HepG2 (cell line): ENCODE measurements around the gene USP20.

Source experiments
- ESRRA ChIP-seq: sonication (generic); formaldehyde crosslinking; IDR thresholded peaks from 2 replicates; pipeline ENCODE4 v1.5.1; 2020; ENCODE audit warnings: mild to moderate bottlenecking, low read depth, missing genetic modification reagents
- GLI4 ChIP-seq: sonication (generic); formaldehyde crosslinking; IDR thresholded peaks from 2 replicates; pipeline ENCODE4 v1.5.1; 2020; ENCODE audit warnings: missing genetic modification reagents, mild to moderate bottlenecking, moderate library complexity, borderline replicate concordance
- HMG20A ChIP-seq: IDR thresholded peaks from 2 replicates; pipeline ENCODE4 v1.6.1; 2016; ENCODE audit warnings: borderline replicate concordance
- KDM3A ChIP-seq: IDR thresholded peaks from 2 replicates; pipeline ENCODE4 v1.6.1; 2018; ENCODE audit warnings: low read depth, missing compliant biosample characterization
- MXD4 ChIP-seq: IDR thresholded peaks from 2 replicates; pipeline ENCODE4 v1.6.1; 2016; ENCODE audit warnings: mild to moderate bottlenecking, missing biosample characterization, missing genetic modification reagents
- NFATC3 ChIP-seq: sonication (generic); formaldehyde crosslinking; IDR thresholded peaks from 2 replicates; pipeline ENCODE4 v1.5.1; 2020; ENCODE audit warnings: mild to moderate bottlenecking, missing genetic modification reagents
- NR3C1 ChIP-seq: sonication (generic); formaldehyde crosslinking; IDR thresholded peaks from 2 replicates; pipeline ENCODE4 v1.4.0; 2020; ENCODE audit warnings: missing genetic modification reagents
- TCF12 ChIP-seq, 2 experiments: fragments of 450-650 bp in 1 of 2; sonication (generic) in 1 of 2; formaldehyde crosslinking in 1 of 2; IDR thresholded peaks; 2 replicates each; pipeline versions ENCODE4 v1.6.1 to v1.8.0; 2017 to 2022; ENCODE audit warnings: antibody characterized with exemption in 1 of 2, mild to moderate bottlenecking in 1 of 2, missing genetic modification reagents in 1 of 2, moderate library complexity in 1 of 2
- ZNF274 ChIP-seq: sonication (generic); formaldehyde crosslinking; IDR thresholded peaks from 2 replicates; pipeline ENCODE4 v1.5.1; 2020; ENCODE audit warnings: mild to moderate bottlenecking, missing genetic modification reagents
- TF ChIP-seq, protein P1 (sequence below): sonication (generic); formaldehyde crosslinking; conservative IDR thresholded peaks from 2 replicates; pipeline ENCODE4 v1.8.1; 2023; ENCODE audit warnings: missing genetic modification reagents
- TF ChIP-seq, protein P2 (sequence below): fragments of 450-650 bp; IDR thresholded peaks from 2 replicates; pipeline ENCODE4 v1.6.1; 2017
- TF ChIP-seq, protein P3 (sequence below): sonication (generic); formaldehyde crosslinking; IDR thresholded peaks from 2 replicates; pipeline ENCODE4 v1.5.0; 2020; ENCODE audit warnings: mild to moderate bottlenecking, missing genetic modification reagents, moderate library complexity

DNA sequence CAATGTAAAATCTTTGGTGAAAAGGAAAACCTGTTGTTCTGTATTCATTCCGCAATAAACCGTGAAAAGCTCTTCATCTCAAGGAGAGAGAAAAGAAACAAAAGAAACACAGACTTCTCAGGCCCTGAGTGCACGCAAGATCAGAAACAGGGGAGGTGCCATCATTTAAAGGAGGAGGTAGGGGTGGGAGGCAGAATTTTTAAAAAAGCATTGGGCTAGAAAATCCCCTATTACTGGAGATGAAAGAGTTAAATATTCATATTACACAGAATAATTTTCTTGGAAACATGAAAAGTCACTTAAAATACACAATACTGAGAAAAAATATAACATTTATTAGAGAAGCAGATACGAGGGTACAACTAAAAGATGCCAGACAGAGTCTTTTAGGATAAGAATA is 56.3 kb downstream of the USP20 start:
- TF ChIP-seq NFATC3 (CRISPR knock-in tag) (no peak), MXD4 (CRISPR knock-in tag) (no peak), TCF12 (IDR thresholded peaks at IDR 0.05) (no peak), TCF12 (CRISPR knock-in tag; IDR thresholded peaks at IDR 0.05) (no peak), ZNF274 (no peak), NR3C1 (CRISPR knock-in tag) (no peak), KDM3A (no peak), HMG20A (CRISPR knock-in tag) (no peak), ESRRA (CRISPR knock-in tag) (no peak), GLI4 (CRISPR knock-in tag) (no peak)
- TF ChIP-seq, protein P1, sequence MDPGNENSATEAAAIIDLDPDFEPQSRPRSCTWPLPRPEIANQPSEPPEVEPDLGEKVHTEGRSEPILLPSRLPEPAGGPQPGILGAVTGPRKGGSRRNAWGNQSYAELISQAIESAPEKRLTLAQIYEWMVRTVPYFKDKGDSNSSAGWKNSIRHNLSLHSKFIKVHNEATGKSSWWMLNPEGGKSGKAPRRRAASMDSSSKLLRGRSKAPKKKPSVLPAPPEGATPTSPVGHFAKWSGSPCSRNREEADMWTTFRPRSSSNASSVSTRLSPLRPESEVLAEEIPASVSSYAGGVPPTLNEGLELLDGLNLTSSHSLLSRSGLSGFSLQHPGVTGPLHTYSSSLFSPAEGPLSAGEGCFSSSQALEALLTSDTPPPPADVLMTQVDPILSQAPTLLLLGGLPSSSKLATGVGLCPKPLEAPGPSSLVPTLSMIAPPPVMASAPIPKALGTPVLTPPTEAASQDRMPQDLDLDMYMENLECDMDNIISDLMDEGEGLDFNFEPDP (CRISPR knock-in tag) = no peak
- TF ChIP-seq, protein P2, sequence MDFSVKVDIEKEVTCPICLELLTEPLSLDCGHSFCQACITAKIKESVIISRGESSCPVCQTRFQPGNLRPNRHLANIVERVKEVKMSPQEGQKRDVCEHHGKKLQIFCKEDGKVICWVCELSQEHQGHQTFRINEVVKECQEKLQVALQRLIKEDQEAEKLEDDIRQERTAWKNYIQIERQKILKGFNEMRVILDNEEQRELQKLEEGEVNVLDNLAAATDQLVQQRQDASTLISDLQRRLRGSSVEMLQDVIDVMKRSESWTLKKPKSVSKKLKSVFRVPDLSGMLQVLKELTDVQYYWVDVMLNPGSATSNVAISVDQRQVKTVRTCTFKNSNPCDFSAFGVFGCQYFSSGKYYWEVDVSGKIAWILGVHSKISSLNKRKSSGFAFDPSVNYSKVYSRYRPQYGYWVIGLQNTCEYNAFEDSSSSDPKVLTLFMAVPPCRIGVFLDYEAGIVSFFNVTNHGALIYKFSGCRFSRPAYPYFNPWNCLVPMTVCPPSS = no peak
- TF ChIP-seq, protein P3, sequence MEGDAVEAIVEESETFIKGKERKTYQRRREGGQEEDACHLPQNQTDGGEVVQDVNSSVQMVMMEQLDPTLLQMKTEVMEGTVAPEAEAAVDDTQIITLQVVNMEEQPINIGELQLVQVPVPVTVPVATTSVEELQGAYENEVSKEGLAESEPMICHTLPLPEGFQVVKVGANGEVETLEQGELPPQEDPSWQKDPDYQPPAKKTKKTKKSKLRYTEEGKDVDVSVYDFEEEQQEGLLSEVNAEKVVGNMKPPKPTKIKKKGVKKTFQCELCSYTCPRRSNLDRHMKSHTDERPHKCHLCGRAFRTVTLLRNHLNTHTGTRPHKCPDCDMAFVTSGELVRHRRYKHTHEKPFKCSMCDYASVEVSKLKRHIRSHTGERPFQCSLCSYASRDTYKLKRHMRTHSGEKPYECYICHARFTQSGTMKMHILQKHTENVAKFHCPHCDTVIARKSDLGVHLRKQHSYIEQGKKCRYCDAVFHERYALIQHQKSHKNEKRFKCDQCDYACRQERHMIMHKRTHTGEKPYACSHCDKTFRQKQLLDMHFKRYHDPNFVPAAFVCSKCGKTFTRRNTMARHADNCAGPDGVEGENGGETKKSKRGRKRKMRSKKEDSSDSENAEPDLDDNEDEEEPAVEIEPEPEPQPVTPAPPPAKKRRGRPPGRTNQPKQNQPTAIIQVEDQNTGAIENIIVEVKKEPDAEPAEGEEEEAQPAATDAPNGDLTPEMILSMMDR (CRISPR knock-in tag) = no peak
